ENCODE measurements around the gene NCAPD2. TPM values are rescaled to one million over a fixed set of nuclear protein-coding genes. Genes with fewer than 3 reads are reported as not detected.

NCAPD2 gene
- total and polyA plus RNA-seq, 12 donors = 6.6 to 33.9 (median 20.9) TPM

DNA sequence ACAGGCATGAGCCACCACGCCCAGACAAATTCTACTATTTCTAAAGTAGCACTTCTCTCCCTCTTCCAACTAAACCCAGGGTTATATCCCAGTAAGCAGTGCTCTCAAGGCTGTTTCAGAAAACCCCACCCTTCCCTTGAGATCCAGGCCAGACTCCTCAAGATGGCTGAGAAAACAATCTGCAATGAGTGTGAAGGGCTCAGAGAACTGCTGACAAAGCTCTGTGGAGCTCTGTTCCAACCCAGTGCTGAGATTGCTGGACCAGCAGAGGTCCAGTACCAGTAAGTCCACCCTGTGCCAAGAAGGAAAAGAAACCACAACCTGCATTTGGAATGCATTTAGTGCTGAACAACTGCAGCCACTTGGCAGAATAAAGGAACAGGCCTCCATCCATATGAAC lies 65.6 kb downstream of the NCAPD2 start:
- DNase-seq = no peak
- H3K4me3 ChIP-seq = no peak overlapping the region
- TF ChIP-seq, protein P1, sequence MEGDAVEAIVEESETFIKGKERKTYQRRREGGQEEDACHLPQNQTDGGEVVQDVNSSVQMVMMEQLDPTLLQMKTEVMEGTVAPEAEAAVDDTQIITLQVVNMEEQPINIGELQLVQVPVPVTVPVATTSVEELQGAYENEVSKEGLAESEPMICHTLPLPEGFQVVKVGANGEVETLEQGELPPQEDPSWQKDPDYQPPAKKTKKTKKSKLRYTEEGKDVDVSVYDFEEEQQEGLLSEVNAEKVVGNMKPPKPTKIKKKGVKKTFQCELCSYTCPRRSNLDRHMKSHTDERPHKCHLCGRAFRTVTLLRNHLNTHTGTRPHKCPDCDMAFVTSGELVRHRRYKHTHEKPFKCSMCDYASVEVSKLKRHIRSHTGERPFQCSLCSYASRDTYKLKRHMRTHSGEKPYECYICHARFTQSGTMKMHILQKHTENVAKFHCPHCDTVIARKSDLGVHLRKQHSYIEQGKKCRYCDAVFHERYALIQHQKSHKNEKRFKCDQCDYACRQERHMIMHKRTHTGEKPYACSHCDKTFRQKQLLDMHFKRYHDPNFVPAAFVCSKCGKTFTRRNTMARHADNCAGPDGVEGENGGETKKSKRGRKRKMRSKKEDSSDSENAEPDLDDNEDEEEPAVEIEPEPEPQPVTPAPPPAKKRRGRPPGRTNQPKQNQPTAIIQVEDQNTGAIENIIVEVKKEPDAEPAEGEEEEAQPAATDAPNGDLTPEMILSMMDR (IDR thresholded peaks at IDR 0.05) = no peak
- TF ChIP-seq POLR2A (IDR thresholded peaks at IDR 0.05) = no peak
- H3K36me3 ChIP-seq (replicated peaks in 1 of 2) = peaks cover 0 to 72% of the 10 kb centered on the region in 2 donors
- H3K4me1 ChIP-seq (replicated peaks in 1 of 2) = peaks cover 7 to 11% of the 10 kb centered on the region in 2 donors
- H3K27me3 ChIP-seq = no peaks in the 10 kb centered on the region
- H3K27ac ChIP-seq = no peak overlapping the region
- intact Hi-C loops (cut with DNase I) = no loop called here
- WGBS, 4 donors = 94 to 100% (median 99%) methylated on average over 1 of the region's 1 CpG
- no peaks in the 10 kb centered on the region for H3K9me3 ChIP-seq (replicated peaks in 1 of 3)

DNA sequence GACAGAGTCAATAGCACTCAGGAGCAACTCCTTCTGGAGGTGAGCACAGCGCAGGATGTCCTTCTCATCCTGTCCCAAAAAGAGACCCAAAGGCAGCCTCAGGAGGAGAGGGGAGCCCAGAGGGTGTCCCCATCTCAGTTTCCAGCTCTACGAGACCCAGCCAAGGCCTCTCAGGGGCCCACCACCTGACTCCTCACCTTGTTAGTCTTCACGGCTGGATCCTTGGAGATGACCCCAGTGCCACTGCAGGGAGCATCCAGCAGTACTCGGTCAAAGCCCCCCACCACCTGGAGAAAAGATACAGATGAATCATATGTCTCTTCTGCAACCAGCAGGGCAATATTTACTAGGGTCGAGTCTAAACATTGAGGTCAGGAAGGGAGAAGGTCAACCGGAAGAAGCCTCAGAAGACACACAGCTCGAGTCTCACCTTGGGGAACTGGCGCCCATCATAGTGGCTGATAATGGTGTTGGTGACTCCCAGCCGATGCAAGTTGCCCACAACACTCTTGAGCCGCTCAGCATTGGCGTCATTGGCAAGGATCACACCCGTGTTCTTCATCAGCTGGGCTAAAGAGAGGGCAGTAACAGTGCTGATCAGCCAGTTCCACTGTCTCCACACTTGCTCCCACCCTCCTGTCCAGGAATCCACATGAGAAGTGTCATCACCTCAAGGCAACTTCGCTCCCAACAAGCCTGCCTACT lies 66.8 kb downstream of the NCAPD2 start:
- TF ChIP-seq, protein P1 (IDR thresholded peaks at IDR 0.05) = no peak
- TF ChIP-seq POLR2A (IDR thresholded peaks at IDR 0.05) = no peak
- peaks cover 0 to 5% of the 10 kb centered on the region in 2 donors for H3K4me1 ChIP-seq (replicated peaks in 1 of 2)
- peaks cover 0 to 84% of the 10 kb centered on the region in 2 donors for H3K36me3 ChIP-seq (replicated peaks in 1 of 2)
- no peak for DNase-seq
- 77 to 84% (median 81%) methylated on average over 12 to 13 of the region's 13 CpGs for WGBS, 4 donors
- H3K4me3 ChIP-seq = no peak overlapping the region
- H3K27me3 ChIP-seq = no peaks in the 10 kb centered on the region
- no peak overlapping the region for H3K27ac ChIP-seq
- intact Hi-C loops (cut with DNase I) = loop anchor here in 1 of 2 donors (5.0 kb wide), 1 partner anchor 42 kb away; no protein-coding TSS in a partner anchor
- H3K9me3 ChIP-seq (replicated peaks in 1 of 3) = no peaks in the 10 kb centered on the region

DNA sequence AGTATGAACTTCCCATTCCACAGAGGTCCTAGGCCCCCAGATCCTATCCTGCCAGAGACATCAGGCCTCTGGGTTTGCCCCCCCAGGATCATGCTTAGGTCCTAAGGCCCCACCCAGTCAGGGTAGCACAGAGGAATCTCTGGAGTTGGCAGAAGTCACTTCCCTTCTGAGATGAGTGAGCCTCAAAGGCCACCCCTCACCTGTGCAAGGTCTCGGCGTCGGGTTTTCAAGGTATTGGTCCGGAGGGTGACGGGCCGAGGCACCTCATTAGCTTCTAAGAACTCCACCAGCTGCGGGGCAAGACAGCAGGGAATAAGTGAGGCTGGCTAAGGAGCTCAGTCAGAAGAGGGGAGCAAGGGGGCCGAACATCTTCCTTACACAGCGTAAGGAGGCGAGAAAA lies 69.0 kb downstream of the NCAPD2 start:
- no peaks in the 10 kb centered on the region for H3K27me3 ChIP-seq
- H3K36me3 ChIP-seq (replicated peaks in 1 of 2) = peaks cover 0 to 84% of the 10 kb centered on the region in 2 donors
- intact Hi-C loops (cut with DNase I) = loop anchor here in 1 of 2 donors (5.0 kb wide), 1 partner anchor 39 kb away; no protein-coding TSS in a partner anchor
- TF ChIP-seq POLR2A (IDR thresholded peaks at IDR 0.05) = no peak
- TF ChIP-seq, protein P1 (IDR thresholded peaks at IDR 0.05) = no peak
- WGBS, 4 donors = 85 to 91% (median 89%) methylated on average over 7 to 10 of the region's 10 CpGs
- H3K9me3 ChIP-seq (replicated peaks in 1 of 3) = no peaks in the 10 kb centered on the region
- no peak overlapping the region for H3K4me3 ChIP-seq
- no peak for DNase-seq
- H3K4me1 ChIP-seq (replicated peaks in 1 of 2) = peaks cover 0 to 8% of the 10 kb centered on the region in 2 donors
- H3K27ac ChIP-seq = no peak overlapping the region

DNA sequence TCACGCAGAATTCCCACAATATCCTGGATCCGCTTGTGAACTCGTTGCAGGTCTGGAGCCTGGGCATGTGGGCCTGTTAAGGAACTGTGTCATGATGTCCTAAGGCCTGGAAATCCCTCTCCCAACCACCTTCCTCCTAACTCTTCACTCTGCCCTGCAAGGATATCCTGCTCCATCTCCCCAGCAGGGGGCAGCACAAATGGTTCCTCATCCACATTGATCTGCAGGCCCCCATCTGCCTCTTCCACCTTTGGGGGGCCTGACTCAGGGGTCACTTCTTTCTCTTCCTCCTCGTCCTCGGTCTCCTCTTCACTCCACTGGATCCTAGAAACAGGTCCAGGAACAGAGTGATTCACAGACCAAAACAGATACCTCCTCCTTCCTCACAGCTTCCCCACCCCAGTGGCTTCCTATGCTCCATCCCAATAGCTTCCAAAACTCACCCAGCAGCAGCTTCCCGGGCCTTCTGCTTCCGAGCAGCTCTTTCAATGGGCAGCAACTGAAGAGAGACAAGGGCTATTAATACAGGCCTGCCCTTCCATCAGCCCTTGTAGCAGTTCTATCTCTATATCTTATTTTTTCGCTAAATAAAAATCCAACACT lies 69.6 kb downstream of the NCAPD2 start:
- DNase-seq = peak in 4 of 7 donors; percentile 57 to 78 (median 70)
- WGBS, 4 donors = 65 to 73% (median 70%) methylated on average over 8 of the region's 8 CpGs

More for the DNA sequence above, 69.6 kb downstream of the NCAPD2 start:
- no peak for TF ChIP-seq POLR2A (IDR thresholded peaks at IDR 0.05)
- TF ChIP-seq, protein P1 (IDR thresholded peaks at IDR 0.05) = peak; percentile 24 to 72 (median 57)
- intact Hi-C loops (cut with DNase I) = loop anchor here in 1 of 2 donors (5.0 kb wide), 1 partner anchor 39 kb away; no protein-coding TSS in a partner anchor
- no peaks in the 10 kb centered on the region for H3K27me3 ChIP-seq
- H3K27ac ChIP-seq = no peak overlapping the region
- no peaks in the 10 kb centered on the region for H3K9me3 ChIP-seq (replicated peaks in 1 of 3)
- H3K36me3 ChIP-seq (replicated peaks in 1 of 2) = peaks cover 0 to 82% of the 10 kb centered on the region in 2 donors
- H3K4me3 ChIP-seq = no peak overlapping the region
- H3K4me1 ChIP-seq (replicated peaks in 1 of 2) = peaks cover 3 to 11% of the 10 kb centered on the region in 2 donors
